BJ (cell line): ENCODE data around the gene TAF1C. TPM values are rescaled to one million over a fixed set of nuclear protein-coding genes. Genes with fewer than 3 reads are reported as not detected.

ENCODE experiments used
- CTCF ChIA-PET: fragments of 350-600 bp; formaldehyde crosslinking; extraction: SDS; loops from one replicate; lab custom pipeline; 2021; ENCODE audit warnings: antibody characterized with exemption, inconsistent platforms; lab: Yijun Ruan, JAX
- POLR2A ChIA-PET: fragments of 300-600 bp; sonication (Branson Sonifier 250); formaldehyde crosslinking; extraction: SDS; loops from one replicate; lab custom pipeline; 2021; ENCODE audit warnings: antibody characterized with exemption; lab: Charles Lee
- DNase-seq: peaks from one replicate; pipeline ENCODE4 v3.0.0-alpha.2; 2011; ENCODE audit warnings: low read depth
- H3K27me3 ChIP-seq: 2 replicates; pipeline ENCODE4 v1.6.0; 2011; ENCODE audit warnings: low read length; ENCODE audit not compliant: control insufficient read depth, insufficient read depth
- H3K36me3 ChIP-seq: 2 replicates; pipeline ENCODE4 v1.5.1; 2011; ENCODE audit warnings: low read length; ENCODE audit not compliant: control insufficient read depth, insufficient read depth
- H3K4me3 ChIP-seq: 2 replicates; pipeline ENCODE4 v1.5.1; 2011; ENCODE audit warnings: low read depth, mild to moderate bottlenecking, control low read depth, low read length
- CTCF ChIP-seq: IDR thresholded peaks from 2 replicates; pipeline ENCODE4 v1.5.1; 2011; ENCODE audit warnings: low read depth, mild to moderate bottlenecking, control low read depth, inconsistent platforms, low read length, moderate library complexity; ENCODE audit not compliant: insufficient read depth
- polyA plus RNA-seq: library from polyadenylated mRNA; depleted of rRNA; stranded (reverse); fragments of >200 nt; gene quantifications from 2 replicates; pipeline ENCODE4 v1.2.3, GENCODE V29; 2011

The TAF1C gene
- polyA plus RNA-seq, 1 experiment, result 23.4 TPM

- ChIA-PET CTCF (interaction anchor here (1.1 to 1.5 kb wide), 2 partner anchors 15 to 28 kb away, joined by 3 to 4 read pairs; no protein-coding TSS in a partner anchor), POLR2A (no interaction called here)
- DNase-seq, result no peak
- Histone ChIP-seq H3K36me3 (peaks cover 34% of the 10 kb centered on the region), H3K4me3 (no peak overlapping the region), H3K27me3 (no peaks in the 10 kb centered on the region)
- no peak for TF ChIP-seq CTCF
These were observed 2.1 kb downstream of the TAF1C start for GRCh38 chr16:84184775-84185174.

GRCh38 chr16:84183911-84184591 is 2.8 kb downstream of the TAF1C start:
- POLR2A ChIA-PET, result no interaction called here

GRCh38 chr16:84183572-84183875 is 3.3 kb downstream of the TAF1C start:
- H3K4me3 ChIP-seq, result no peak overlapping the region
- DNase-seq, result no peak
- H3K27me3 ChIP-seq, result no peaks in the 10 kb centered on the region
- ChIA-PET POLR2A (no interaction called here), CTCF (interaction anchor here (1.4 to 1.5 kb wide), 2 partner anchors 13 to 99 kb away, joined by 3 to 4 read pairs; no protein-coding TSS in a partner anchor)
- TF ChIP-seq CTCF, result no peak
- peaks cover 39% of the 10 kb centered on the region for H3K36me3 ChIP-seq

More at GRCh38 chr16:84183911-84184591, 2.8 kb downstream of the TAF1C start:
- peaks cover 37% of the 10 kb centered on the region for H3K36me3 ChIP-seq
- no peak overlapping the region for H3K4me3 ChIP-seq
- no peak for DNase-seq
- CTCF ChIA-PET, result interaction anchor here (1.4 to 1.5 kb wide), 2 partner anchors 14 to 99 kb away, joined by 3 to 4 read pairs; no protein-coding TSS in a partner anchor
- 0 out of 2 replicates have a peak, but pooled peaks have one; percentile 7 for TF ChIP-seq CTCF
- H3K27me3 ChIP-seq, result no peaks in the 10 kb centered on the region

- Histone ChIP-seq H3K4me3 (no peak overlapping the region), H3K27me3 (no peaks in the 10 kb centered on the region), H3K36me3 (peaks cover 39% of the 10 kb centered on the region)
- ChIA-PET CTCF (interaction anchor here (1.4 to 1.5 kb wide), 2 partner anchors 13 to 98 kb away, joined by 3 to 4 read pairs; no protein-coding TSS in a partner anchor), POLR2A (no interaction called here)
- DNase-seq, result no peak
- TF ChIP-seq CTCF, result no peak
These were observed 3.9 kb downstream of the TAF1C start for GRCh38 chr16:84182680-84183571.

GRCh38 chr16:84182104-84182503 is 4.8 kb downstream of the TAF1C start:
- H3K4me3 ChIP-seq, result no peak overlapping the region
- CTCF ChIA-PET, result no interaction called here
- TF ChIP-seq CTCF, result no peak
- H3K27me3 ChIP-seq, result no peaks in the 10 kb centered on the region
- DNase-seq, result no peak
- peaks cover 39% of the 10 kb centered on the region for H3K36me3 ChIP-seq
- POLR2A ChIA-PET, result no interaction called here
